ENCODE measurements around the gene TBC1D21.

Gene TBC1D21

GRCh38 chr15:73921254-73921925 is 48.0 kb downstream of the TBC1D21 start:
- Mint-ChIP-seq H3K27me3 (ENCODE audit: low read depth) (peaks cover 7% of the 10 kb centered on the region), H3K27ac (peak overlapping the region; percentile 87 to 91 (median 89)), H3K9me3 (peaks cover 8% of the 10 kb centered on the region), H3K4me3 (peak overlapping the region; percentile 22 to 60 (median 47)), H3K4me1 (peaks cover 56% of the 10 kb centered on the region), H3K36me3 (ENCODE audit: low read depth) (peaks cover 21% of the 10 kb centered on the region)
- TF ChIP-seq, protein P1, sequence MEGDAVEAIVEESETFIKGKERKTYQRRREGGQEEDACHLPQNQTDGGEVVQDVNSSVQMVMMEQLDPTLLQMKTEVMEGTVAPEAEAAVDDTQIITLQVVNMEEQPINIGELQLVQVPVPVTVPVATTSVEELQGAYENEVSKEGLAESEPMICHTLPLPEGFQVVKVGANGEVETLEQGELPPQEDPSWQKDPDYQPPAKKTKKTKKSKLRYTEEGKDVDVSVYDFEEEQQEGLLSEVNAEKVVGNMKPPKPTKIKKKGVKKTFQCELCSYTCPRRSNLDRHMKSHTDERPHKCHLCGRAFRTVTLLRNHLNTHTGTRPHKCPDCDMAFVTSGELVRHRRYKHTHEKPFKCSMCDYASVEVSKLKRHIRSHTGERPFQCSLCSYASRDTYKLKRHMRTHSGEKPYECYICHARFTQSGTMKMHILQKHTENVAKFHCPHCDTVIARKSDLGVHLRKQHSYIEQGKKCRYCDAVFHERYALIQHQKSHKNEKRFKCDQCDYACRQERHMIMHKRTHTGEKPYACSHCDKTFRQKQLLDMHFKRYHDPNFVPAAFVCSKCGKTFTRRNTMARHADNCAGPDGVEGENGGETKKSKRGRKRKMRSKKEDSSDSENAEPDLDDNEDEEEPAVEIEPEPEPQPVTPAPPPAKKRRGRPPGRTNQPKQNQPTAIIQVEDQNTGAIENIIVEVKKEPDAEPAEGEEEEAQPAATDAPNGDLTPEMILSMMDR (IDR thresholded peaks at IDR 0.05; ENCODE audit: unreplicated experiment in 3 of 3), result no peak

DNA sequence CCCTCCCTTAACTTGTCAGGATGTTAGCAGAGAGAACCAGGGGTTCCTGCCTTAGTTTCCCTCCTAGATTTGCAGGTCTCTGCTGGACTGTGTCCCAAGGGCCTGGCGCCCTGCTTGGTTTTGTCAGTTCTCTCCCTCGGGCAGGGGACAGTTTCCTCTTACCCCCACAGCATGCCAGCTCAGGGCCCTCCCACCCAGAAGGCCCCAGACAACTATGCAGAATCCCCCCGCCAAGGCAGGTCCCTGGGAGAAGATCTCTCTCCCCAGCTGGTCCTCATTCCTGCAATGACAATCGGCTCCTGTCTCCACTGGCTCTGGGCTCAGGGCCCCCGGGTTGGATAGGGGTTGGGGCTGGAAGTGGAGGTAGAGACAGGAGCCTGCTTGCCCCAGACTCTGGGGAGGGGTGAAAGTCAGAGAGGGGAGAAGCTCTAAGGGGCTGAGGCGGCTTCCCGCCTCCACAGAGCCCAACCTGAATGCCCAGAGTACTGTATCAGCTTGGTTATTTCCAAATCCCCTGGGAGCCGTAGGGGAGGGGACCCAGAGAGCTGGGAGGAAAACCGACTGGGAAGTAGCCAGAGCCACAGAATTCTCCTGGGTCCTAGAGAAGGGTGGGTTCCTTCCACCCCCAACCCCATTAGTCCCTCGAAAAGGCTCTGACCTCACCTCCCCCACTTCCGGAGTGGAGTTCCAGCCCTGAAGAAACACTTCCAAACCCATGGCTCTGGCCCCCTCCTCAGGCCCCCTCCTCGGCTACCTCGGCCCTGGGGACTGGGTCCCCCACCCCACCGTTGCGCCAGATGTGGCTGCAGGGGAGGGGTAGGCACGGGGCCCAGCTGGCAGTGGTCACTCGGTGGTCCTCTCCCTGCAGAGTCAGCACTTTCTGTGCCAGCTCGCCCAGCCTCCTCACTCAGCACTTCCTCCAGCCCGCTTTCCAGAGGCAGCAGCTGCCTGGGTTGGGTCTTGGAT is 49.1 kb downstream of the TBC1D21 start:
- peaks cover 7% of the 10 kb centered on the region for H3K27me3 Mint-ChIP-seq (ENCODE audit: low read depth)
- H3K4me1 Mint-ChIP-seq, result peaks cover 56% of the 10 kb centered on the region
- peak overlapping the region; percentile 47 to 83 (median 62) for H3K4me3 Mint-ChIP-seq
- H3K36me3 Mint-ChIP-seq (ENCODE audit: low read depth), result peaks cover 17% of the 10 kb centered on the region
- H3K9me3 Mint-ChIP-seq, result peaks cover 8% of the 10 kb centered on the region
- peak overlapping the region; percentile 87 to 91 (median 89) for H3K27ac Mint-ChIP-seq
- TF ChIP-seq, protein P1 (IDR thresholded peaks at IDR 0.05; ENCODE audit: unreplicated experiment in 3 of 3), result no peak

GRCh38 chr15:73923156-73923487 is 49.8 kb downstream of the TBC1D21 start:
- H3K36me3 Mint-ChIP-seq (ENCODE audit: low read depth), result peaks cover 10% of the 10 kb centered on the region
- peaks cover 3% of the 10 kb centered on the region for H3K9me3 Mint-ChIP-seq
- peak overlapping the region; percentile 87 to 91 (median 89) for H3K27ac Mint-ChIP-seq
- peaks cover 7% of the 10 kb centered on the region for H3K27me3 Mint-ChIP-seq (ENCODE audit: low read depth)
- peaks cover 58% of the 10 kb centered on the region for H3K4me1 Mint-ChIP-seq
- peak overlapping the region; percentile 33 to 83 (median 62) for H3K4me3 Mint-ChIP-seq
- TF ChIP-seq, protein P1 (IDR thresholded peaks at IDR 0.05; ENCODE audit: unreplicated experiment in 3 of 3), result no peak

- H3K9me3 Mint-ChIP-seq, result peaks cover 1% of the 10 kb centered on the region
- H3K4me3 Mint-ChIP-seq, result peak overlapping the region; percentile 62 to 83 (median 68)
- peaks cover 5% of the 10 kb centered on the region for H3K36me3 Mint-ChIP-seq (ENCODE audit: low read depth)
- peaks cover 63% of the 10 kb centered on the region for H3K4me1 Mint-ChIP-seq
- H3K27me3 Mint-ChIP-seq (ENCODE audit: low read depth), result peaks cover 7% of the 10 kb centered on the region
- TF ChIP-seq, protein P1 (IDR thresholded peaks at IDR 0.05; ENCODE audit: unreplicated experiment in 3 of 3), result no peak
- peak overlapping the region; percentile 87 to 91 (median 89) for H3K27ac Mint-ChIP-seq
Measured at GRCh38 chr15:73923488-73924164, 50.3 kb downstream of the TBC1D21 start.

DNA sequence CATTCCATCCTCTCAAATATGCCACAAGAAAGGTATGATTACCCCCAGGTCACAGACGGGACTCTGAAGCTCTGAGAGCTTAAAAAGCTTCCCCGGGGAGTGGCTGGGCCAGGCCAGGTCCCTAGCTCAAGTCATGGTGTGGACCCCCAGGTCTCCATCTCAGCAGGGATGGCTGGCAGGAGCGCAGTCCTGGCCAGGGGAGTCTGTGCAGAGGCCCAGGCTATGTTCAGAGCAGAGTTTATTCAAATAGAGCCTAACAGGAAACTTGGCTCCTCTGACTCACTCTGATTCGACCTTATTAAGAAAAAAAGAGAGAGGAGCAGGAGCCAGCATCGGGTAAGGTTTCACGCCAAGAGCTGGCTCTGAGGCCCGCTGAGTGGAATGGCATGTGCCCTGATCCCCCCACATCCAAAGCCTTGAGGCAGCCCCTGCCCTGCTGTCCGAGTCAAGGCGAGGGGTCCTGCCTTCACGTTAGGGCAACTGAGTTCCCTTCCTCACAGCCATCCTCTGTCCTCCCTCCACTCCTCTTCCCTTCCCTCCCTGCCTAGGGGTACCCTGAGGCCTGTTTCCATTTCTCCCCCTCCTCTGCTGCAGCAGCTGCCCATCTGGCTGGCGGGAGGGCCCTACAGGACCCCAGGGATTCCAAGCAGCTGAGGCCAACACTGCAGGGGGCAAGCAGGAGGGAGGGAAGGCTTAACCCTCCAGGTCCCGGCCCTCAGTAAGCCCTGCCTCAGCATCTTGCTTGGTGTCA is 51.0 kb downstream of the TBC1D21 start:
- Mint-ChIP-seq H3K27me3 (ENCODE audit: low read depth) (peaks cover 7% of the 10 kb centered on the region), H3K4me3 (peak overlapping the region; percentile 62 to 83 (median 68)), H3K27ac (peak overlapping the region; percentile 87 to 91 (median 89)), H3K4me1 (peaks cover 71% of the 10 kb centered on the region), H3K9me3 (no peaks in the 10 kb centered on the region), H3K36me3 (ENCODE audit: low read depth) (no peaks in the 10 kb centered on the region)
- TF ChIP-seq, protein P1 (IDR thresholded peaks at IDR 0.05; ENCODE audit: unreplicated experiment in 3 of 3), result no peak
